ENCODE measurements around the gene IKZF1.

Gene IKZF1

DNA sequence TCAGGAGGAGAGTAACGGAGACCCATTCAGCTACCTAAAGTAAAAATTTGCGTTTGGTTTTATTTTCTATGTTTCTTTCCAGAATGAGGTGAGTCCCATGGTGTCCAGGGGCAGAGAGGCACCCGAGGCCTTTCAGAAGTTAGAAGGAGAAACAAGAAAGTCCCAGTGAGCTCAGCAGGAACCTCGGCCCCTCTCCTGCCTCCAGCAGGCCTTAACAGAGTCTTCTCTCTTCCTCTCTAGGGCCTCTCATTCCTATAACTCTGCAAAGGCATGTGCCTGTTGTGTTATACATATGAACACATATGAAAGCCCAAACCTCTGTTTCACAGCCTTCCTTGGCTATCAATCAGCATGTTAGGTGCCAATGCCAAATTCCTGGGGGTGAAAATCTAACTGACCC lies 20.8 kb upstream of the IKZF1 start:
- no peak for DNase-seq (ENCODE audit: low spot score)

DNA sequence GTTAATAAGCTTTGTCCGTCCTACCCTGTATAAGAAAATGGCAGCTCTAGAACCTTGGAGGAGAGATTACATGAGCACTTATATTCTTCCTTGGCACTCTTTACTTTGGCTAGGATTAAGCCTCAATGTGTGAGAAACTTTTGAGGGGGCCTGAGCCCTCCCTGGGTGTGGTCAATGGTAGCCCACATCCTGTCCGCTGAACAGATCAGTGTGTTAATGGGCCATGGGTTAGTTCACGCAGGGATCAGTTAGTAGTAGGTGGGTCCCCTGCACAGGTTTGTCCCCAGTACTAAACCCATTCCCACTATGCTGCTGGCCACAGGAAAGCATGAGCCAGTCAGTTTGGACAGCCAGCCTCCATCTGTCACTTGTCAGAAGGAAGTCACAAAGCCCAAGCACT lies 20.2 kb upstream of the IKZF1 start:
- DNase-seq (ENCODE audit: low spot score): no peak

DNA sequence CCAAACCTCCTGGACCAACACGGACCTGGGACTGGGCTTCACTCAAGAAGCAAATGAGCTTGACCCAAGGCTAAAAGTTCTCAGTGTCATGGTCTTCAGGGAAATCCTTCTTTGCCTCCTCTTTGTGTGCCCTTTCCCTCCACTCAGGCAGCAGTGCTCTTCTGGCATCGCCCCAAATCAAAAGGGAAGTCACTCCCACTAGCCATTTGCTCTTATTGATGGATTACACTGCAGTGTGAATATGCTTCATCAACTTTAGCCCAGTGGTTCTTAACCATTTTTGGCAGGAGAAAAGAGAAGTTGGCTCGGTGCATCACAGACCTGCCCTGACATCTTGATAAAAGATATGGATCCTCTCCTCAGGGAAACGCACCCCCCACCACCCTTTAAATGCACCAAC lies 19.2 kb upstream of the IKZF1 start:
- no peak for DNase-seq (ENCODE audit: low spot score)

DNA sequence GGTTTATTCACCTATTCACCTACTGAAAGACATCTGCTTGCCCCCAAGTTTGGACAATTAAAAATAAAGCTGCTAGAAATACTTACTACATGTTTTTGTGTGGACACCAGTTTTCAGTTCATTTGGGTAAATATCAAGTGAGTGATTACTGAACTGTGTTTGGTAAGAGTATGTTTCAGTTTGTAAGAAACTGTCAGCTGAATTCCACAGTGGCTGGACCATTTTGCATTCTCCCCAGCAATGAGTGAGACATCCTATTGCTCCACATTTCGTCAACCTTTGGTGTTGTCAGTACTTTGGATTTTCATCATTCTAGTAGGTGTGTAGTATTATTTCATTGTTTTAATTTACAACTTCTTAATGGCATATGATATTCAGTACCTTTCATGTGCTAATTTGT lies 17.4 kb upstream of the IKZF1 start:
- DNase-seq (ENCODE audit: low spot score): no peak

DNA sequence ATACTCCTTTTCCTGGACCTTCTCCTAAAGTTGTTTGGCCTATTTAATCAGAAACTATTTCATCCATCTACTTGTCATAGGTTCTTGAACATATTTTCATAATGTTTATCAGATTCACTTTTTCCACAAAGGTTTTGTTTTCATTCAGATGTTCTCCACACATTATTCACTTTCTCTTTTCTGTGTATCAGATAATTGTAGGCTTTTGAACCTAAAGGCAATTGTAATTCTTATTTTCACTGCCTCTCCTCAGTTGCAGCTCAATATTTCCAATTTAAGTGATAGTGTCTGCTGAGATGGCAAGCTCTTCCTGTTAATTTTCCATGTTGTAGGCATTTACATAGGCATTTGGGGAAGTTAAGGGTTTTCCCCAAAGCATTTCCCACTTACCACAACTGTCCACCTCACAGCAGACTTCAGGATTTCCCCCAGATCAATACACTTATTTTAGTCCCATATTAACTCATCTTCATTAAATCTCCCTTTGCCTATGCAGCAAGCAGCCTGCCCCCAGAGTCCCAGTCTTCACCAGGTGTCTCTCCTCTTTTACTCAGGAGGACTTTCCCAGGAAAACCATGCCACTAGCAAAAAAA lies 12.3 kb upstream of the IKZF1 start:
- DNase-seq (ENCODE audit: low spot score): no peak

DNA sequence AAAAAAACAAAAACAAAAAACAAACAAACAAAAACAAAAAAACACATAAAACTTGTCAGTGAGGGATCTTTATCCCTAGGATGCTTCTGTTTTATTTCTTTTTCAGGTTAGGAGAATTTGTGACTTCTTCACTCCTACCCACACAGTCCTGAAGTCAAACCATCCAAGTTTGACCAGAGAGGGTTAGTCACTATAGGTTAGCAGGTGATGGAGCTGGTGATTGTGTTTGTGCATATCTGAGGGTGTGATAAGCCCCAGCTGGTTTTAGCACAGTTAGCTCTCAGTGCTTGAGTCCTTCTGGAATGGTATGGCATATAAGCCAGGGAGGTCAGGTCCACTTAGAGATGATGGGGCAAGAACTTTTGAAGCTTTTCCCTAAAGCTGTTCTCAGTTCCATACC lies 11.8 kb upstream of the IKZF1 start:
- DNase-seq (ENCODE audit: low spot score): no peak

DNA sequence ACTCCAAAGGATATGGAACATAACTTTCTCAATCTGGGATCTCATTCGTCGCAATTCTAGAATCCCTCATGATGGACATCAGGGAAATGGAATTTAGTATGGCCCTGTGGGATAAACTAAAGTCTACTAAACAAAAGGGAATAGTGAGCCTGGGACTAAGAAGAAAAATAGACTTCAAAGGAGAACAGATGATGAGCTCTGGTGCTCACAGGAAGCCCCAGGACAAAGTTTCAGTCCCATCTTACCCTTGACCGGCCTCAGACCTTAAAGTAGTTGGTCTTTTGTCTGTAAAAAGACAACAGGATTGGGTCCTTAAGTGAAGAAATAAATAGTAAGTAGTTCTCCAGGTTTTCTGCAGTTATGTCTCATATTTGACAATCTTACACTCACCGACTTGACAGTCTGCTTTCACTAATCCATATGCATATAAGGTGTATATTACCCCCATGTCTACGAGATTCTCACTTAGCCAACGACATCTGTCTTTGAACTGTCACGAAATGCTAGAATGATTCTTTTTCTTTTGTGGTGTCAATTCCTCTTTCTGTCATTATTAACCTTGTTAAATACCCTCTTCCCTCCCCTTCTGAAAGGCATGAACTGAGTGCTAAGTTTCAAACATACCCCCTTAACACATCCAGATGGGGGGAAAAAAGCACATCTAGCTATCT lies 10.9 kb upstream of the IKZF1 start:
- DNase-seq (ENCODE audit: low spot score): no peak

DNA sequence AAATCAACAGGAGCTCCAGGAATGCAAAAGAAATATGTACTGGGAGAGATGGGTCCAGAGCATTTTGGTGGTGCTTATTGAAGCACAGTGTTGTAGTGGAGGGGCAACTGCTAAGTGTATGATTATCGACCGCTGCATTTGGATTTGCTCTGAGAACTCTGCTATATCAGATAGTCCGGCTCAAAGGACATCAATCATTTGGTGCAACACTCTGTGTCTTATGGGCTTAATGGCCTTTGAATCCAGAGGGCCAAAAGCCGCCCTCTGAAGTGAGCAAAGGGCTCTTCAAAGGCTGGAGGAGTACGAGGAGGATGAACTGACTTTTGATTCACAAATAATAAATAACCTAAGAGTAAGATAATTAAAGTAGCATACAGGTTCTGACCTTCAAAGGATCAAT lies 9.4 kb upstream of the IKZF1 start:
- DNase-seq (ENCODE audit: low spot score): no peak

DNA sequence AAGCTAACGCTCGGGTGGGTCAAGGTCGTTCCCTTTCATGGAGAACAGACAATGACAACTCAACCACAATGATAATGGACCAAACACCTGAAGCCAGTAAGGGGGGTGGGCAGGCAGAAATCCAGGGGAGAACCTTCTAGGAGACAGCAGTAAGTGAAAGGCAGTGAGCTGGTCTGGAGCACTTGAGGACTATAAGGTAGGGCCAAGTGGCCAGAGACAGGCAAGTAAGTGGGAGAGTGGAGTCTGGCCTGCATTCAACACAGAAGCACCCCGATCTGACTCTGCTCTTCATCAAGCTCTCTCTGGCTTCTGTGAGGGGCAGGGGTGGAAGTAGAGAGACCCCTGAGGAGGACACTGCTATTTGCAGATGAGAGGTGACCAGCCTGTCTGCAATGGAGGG lies 7.7 kb upstream of the IKZF1 start:
- DNase-seq (ENCODE audit: low spot score): no peak

DNA sequence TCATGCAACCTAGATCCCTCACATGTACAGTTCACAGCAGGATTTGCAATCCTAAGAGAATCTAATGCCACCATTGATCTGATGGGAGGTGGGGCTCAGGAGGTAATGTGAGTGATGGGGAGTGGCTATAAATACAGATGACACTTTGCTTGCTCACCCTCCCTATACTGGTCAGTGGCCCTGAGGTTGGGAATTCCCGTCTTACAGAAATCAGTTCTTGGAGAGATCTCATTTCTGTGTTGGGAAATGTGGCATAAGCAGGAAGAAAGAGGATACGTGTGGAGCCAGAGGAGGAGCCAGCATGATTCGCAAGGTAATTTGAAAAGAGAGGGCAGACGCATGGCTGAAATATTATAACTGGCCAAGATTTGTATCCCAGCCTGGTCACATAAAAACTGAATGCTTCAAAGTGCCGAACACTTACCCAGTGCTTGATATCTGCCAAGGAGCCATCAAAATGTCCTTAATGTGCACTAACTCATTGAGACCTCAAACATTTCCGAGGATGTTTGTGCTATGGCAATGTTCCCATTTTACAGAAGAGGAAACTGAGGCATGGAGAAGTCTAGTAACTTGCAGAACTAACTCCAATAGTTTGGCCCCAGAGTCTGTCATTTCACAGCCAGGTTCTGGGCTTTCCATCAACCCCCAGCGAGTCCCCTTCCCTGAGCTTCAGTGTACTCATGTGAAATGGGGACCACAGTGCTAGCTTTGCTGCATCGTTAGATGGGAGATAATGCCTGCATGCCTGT lies 5.5 kb upstream of the IKZF1 start:
- no peak for DNase-seq (ENCODE audit: low spot score)

DNA sequence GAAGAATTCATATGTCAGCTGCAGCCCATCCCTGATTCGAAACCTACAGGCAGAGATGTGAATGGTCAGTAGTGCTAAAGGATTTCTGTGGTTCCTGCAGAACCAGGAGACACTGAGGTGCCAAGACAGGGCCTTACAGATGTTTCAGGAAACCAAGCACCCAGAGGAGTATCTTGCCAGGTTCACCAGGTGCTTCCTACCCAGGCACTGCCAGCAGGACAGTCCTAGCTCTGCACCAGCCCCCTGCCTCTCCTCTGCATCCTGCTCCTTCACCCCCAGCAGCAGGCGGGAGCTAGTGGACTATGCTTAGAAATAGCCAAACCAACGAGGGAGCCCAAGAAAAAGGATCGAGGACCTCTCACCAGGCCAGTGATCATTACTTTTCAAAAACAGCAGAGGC lies 4.2 kb upstream of the IKZF1 start:
- DNase-seq (ENCODE audit: low spot score): no peak

DNA sequence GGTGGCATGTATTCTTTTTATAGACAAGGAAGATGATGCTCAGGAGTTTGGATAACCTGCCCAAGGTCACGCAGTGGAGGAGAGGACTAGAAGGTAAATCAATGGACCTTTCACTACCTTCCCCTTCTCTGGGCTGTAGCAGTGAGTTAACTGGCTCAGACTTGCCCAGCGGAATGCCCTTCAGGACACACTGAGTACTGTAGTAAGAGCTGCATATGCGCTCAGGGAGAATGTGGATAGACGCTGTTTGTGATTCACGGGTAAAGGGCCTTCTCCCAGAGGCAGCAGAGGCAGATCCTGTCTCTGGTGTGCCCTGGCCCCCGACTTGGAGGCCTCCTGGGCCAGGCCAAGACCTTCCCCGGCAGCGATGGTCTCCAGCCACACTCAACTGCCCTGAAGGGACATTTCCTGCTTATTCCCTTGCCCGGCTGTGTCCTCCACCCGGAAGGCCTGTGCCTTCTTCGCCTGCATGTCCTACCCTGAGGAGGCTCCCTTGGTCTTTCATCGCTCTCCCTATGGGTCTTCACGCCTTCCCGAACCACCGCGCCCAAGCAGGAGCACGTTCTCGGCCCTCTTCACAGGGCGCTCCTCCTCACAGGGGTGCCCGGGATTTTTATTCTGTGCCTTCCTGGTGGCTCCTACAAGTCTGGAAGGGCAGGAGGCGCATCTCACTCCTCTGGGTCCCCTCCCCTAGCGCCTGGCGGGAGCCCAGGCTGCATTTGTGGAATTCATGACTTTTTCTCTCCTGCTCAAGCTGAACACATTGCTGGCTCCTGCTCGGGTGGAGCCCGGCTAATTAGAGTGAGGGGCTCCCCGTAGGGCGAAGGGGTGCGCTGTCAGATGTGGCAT lies 1.8 kb upstream of the IKZF1 start:
- DNase-seq (ENCODE audit: low spot score): no peak

DNA sequence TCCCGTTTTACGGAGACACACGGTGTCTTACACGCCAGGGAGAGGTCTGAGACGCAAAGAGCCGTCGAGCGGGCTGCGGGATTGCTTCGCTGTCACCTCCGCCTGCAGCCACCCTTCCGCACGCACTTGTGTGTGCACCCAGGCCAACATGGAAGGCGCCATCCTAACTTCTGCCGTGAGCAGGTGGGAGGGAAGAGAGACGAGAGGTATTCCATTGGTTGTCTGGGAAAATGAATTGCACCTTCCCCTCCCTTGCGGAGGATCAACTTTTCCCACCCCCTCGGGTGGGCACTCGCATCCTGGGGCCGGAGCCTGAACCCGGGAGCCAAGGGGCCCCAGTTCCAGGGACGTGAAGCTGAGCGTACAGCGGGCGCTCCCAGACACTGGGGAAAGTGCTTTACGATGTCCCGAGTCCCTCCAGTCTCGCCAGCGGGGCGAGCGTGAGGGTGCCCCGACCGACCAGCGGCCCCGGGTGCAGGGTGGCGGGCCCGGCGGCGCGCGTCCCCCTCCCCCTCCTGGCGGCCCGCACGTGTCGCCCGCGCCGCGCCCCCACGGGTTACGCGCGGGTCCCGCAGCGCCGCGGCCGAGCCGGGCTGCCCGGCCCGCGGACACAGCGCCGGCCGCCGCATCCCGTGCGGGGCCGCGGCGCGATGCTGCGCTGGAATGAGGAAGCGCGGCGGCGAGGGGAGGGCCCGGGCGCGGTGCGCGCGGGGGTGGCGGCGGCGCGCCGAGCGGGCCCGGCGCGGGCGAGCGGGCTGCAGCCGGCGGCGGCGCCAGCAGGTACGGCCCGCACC lies 984 bp upstream of the IKZF1 start:
- DNase-seq (ENCODE audit: low spot score): no peak

DNA sequence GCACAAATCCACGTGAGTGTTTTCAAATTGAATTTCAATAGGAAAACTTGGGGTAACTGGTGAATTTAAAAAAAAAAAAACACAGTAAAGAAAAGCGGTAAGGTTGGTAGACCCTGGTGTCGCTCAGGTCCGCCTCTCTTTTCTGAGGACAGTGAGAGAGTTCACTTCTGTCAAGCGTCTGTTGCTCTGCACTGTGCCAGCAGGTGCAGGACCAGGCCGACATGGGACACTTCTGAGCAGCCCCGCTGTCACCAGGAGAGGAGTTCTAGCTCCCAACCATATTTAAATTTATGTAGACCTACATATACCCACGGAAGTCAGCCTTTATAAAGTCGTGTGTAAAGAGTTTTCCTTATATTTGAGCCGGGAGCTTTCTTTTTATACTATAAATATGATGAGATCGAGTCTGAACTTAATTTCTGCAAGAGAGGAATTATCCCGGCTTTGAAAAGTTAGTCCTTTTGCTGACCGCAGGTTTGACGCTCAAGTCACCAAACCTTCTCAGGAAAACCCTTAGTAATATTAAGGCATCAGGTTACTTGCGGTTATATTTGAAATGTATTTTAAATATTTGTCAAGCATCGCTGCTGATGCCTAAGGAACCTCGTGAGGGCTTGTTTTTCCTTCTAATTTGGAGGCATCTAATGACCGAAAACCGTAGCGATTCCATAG lies 531 bp downstream of the IKZF1 start:
- DNase-seq (ENCODE audit: low spot score): no peak

DNA sequence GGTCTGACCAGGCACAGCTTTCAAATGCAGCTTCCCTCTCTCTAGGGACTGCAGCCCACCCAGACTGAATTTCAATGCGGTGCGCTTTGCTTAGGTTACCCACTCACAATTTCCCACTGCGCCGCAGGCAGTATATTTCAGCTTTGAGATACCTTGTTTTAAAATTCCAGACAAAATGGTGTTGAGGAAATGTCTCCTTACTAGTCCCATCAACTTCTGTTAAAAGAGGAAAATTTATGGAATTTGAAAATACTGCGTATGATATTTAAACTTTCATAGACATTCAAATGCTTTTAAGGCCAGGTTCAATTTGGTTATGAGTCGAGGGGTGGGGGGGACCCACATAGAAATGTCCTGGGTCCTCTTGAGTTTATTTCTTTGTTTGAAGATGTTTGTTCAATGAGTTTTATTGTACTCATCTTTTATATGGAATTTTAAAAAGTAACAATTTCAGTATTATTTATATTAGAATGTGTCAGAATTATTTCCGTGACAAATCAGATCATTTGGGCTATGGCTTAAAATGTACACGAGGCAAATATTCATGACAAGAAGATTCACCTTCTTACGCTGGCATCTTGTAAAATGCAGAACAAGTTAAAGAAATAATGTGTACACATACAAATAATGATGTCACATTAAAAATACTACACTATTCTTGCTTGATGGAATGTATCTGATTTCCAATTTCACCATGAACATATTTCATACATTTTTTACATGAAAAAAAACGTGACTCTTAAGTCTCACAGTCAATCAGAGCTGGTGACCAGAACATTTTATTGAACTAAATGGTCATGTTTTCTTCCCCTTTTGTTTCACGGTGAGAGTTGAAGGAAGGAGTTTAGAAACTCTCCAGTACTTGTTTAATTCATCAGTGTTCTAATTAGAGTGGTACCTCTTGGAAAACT lies 1.3 kb downstream of the IKZF1 start:
- DNase-seq (ENCODE audit: low spot score): no peak

DNA sequence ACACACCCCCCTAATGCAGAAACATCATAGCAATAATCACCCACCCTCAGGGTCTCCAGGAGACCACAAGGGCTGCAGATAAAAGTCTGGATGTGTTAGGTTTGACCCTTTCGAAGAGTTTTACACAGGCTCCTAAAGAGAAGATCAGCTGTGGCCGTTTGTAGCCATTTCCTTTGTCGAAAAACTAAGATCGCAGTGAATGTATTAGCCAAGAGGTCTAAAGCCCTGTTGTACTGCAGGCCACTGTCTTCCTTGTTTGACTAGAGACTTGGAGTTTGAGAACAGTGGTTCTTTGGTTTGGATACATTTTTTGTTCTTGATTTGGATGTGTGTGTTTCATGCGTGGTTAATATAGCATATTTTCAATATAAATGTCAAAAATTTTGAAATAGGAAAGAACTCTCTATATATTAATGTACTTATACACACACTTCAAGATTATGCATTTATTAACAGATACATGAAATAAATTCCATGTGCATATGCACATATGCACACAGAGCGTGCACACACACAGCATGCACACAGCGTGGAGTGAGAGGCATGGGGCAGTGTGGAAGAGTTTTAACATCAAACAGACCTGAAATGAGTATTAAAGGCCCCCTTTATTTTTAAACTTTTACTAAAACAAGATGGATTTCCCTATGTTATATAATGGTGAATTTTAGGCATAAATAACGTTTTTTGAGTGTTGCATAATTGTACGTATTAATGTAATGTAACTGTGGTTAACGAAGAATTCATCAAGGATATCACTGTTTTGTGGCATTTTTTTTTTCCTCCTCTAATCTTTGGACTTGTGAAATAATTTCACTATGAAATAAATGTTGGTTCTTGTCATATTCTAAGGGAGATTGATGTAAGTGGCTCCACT lies 2.2 kb downstream of the IKZF1 start:
- DNase-seq (ENCODE audit: low spot score): no peak

DNA sequence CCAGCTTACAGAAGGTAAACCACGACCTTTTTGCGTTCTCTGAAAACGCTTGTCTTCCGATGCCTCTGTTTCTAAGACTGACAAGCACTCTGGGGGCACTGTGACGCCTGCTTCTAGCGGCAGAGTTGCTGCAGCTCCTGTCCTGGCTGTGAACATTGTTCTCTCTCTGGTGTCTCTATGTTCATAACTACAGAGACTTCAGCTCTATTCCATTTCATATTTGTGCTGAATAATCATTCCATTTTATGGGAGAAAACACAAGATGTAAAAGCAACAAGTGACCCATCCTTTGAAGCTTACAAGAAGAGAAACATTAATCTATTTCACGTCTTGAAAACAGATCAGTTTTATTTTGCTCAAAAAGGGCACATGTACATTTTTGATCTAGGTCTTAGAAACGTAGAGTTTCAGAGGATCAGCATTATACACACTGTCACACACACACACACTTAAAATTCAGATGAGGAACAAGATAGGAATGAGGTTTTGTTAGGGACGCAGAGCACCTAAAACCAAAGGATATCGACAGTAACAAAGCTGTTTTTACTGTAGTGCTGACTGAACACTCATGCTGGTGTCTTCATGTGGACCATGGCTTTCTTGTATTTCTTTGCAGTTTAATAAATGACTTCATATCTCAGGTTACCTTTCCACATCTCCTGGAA lies 3.0 kb downstream of the IKZF1 start:
- DNase-seq (ENCODE audit: low spot score): no peak

DNA sequence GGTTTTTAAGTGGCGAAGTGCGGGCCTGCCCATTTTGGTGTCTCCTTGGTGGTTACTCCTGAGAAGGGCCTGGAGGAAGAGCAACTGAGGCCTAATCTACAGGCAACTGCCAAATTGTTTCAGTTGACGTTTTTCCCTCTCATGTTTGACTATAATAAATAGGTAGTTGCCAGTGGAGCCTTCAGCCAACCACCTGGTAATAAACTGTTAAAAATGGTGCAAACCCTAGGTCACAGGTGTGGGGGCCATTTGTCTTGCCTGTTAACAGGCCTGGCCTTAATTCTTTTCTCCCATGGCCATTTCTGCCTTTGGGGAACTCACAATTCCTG lies 3.7 kb downstream of the IKZF1 start:
- DNase-seq (ENCODE audit: low spot score): no peak

Data from HuH-7.5 (cell line).